GM12801 (cell line): ENCODE data around the gene TGFA.

Experiments
- TF ChIP-seq, protein P1 (sequence below): IDR thresholded peaks from one replicate; pipeline ENCODE4 v1.5.1; 2011; ENCODE audit warnings: control low read depth; ENCODE audit not compliant: insufficient read length; ENCODE audit errors: extremely low read depth

Gene TGFA

GRCh38 chr2:70574618-70575017, 21.0 kb upstream of the TGFA start:
- TF ChIP-seq, protein P1, sequence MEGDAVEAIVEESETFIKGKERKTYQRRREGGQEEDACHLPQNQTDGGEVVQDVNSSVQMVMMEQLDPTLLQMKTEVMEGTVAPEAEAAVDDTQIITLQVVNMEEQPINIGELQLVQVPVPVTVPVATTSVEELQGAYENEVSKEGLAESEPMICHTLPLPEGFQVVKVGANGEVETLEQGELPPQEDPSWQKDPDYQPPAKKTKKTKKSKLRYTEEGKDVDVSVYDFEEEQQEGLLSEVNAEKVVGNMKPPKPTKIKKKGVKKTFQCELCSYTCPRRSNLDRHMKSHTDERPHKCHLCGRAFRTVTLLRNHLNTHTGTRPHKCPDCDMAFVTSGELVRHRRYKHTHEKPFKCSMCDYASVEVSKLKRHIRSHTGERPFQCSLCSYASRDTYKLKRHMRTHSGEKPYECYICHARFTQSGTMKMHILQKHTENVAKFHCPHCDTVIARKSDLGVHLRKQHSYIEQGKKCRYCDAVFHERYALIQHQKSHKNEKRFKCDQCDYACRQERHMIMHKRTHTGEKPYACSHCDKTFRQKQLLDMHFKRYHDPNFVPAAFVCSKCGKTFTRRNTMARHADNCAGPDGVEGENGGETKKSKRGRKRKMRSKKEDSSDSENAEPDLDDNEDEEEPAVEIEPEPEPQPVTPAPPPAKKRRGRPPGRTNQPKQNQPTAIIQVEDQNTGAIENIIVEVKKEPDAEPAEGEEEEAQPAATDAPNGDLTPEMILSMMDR = no peak

GRCh38 chr2:70574109-70574508, 20.5 kb upstream of the TGFA start:
- TF ChIP-seq, protein P1 = no peak

GRCh38 chr2:70570041-70570661, 16.5 kb upstream of the TGFA start:
- TF ChIP-seq, protein P1 = no peak

DNA sequence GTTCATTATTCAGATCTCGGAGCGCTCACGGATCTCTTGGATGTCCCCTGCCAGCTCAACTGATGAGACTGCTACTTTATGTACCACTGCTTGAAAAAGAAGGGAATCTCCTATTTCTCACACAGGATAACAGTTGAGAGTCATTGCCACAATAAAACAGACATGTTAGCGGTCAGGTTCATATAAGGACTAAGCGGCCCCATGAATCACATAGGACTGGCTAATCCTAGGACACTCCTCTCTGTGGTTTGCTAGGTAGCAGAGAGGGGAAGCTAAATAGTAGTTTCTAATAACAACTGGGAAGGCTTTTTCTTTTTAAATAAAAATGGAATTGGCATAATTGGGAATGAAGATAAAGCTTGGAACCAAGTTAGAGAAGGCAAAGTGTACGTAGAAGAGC, 15.9 kb upstream of the TGFA start:
- TF ChIP-seq, protein P1 = no peak

DNA sequence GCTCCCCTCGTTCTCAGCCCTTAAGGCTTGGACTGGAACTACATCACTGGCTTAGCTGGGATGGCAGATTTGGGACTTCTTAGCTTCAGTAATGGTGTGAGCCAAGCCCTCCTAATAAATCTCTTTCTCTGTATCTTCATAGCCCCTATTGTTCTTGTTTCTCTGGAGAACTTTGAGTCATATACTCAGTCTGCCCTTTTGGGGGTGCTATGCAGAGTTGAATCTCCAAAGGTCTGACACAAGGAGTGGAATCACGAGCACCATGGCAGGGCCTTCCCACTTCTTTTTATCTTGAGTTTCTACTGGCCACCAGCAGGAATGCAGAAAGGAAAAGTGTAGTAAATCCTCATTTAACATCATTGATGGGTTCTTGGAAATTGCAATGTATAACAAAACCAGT, 13.3 kb upstream of the TGFA start:
- TF ChIP-seq, protein P1 = no peak

GRCh38 chr2:70566464-70566863, 12.8 kb upstream of the TGFA start:
- TF ChIP-seq, protein P1 = no peak

DNA sequence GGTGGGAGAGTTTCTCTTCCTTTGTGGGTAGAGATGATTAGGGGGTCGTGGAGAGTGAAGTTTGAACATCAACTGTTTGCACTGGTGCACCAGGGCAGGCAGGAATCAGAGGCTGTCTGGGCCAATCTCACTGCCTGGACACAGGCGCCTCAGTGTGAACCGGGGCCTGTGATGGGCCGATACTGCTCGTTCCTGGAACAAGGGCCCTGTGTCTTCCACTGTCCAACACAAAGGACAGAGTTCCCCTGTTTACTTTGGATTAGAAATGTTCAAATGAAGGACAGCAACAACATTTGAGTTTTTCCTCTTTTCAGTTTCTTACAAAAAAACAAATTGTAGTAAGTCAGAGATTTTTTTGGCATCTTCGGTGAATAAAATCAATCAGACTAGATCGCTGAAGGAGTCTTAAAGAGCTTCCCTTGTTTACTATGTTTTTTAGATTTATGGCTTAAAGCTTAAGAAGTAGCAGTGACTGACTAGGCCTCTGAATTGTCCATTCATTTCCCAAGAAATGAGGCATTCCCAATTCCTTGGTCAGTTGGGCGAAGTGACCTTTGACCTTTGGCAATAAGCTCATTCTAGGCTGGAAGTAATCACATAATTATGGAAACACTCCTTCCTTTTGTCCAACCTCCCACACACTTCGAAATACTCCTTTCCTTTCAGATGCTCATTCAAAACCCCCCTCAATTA, 11.6 kb upstream of the TGFA start:
- TF ChIP-seq, protein P1 = no peak
